ENCODE data around the gene DIPK1C.

The DIPK1C gene

DNA sequence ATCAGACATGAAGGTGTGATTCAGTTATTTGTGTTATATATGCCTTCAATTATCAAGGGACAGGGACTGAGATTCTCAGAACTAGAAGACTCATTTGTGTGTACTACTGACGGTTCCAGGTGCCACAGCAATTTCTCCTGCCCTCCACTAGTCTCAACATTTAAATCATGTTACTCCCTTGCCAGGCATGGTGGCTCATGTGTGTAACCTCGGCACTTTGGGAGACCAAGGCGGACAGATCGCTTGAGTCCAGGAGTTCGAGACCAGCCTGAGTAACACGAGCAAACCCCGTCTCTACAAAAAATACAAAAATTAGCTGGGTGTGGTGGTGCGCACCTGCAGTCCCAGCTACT is 40.2 kb upstream of the DIPK1C start:
- no peak overlapping the region for H3K27ac ChIP-seq (ENCODE audit: low read depth, low read length, severe bottlenecking)
- H3K4me3 ChIP-seq (ENCODE audit: extremely low read depth, insufficient read depth, low read length, poor library complexity, severe bottlenecking): peak overlapping the region; percentile 84
- 85 to 97% methylated on average over 4 to 6 of the region's 8 CpGs for WGBS, 2 experiments (ENCODE audit: insufficient coverage in 2 of 2)

DNA sequence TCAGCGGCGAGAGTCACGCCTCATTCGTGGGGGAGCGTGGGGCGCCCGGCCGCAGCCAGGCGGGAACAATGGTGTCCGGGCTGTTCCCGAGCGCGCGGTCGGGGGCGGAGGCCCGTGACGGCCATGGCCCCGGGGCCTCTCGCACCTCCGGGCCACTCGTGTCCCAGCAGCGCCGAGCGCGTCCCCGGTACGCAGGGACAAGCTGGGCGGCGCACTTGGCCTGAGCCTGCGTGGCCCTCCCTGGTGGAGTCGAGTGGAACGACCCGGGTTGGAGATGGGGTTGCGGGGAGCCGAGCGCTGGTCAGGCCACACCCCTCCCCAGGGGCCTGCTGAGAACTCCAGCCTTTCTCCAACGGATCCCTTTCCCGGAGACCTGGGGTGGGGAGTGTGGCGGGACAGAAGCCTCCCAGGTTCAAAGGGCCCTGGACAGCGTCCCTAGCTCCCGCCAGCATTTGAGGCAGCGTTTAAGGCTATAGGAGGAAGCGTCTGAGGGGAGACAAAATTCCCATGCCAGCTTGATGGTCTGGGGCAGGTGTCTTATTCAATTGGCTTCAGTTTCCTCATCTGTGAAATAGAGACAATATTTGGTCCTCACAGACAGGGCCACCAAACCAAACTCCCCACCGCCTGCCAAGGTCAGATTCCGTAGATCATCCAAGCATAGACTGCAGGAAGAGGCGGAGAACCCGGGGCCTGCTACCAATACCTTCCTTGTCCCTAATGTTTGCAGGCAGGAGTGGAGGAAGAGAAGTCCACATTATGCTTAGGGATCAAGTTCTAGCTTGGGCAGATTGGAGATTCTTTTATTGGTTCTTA is 39.6 kb upstream of the DIPK1C start:
- 4% methylated on average over 29 to 36 of the region's 48 CpGs for WGBS, 2 experiments (ENCODE audit: insufficient coverage in 2 of 2)
- Histone ChIP-seq H3K36me3 (ENCODE audit: control insufficient read depth, insufficient read depth, low read length) (peaks cover 32% of the 10 kb centered on the region), H3K27ac (ENCODE audit: low read depth, low read length, severe bottlenecking) (peak overlapping the region; percentile 92), H3K4me1 (ENCODE audit: control insufficient read depth, insufficient read depth, low read length, poor library complexity, severe bottlenecking) (peaks cover 12% of the 10 kb centered on the region), H3K9me3 (ENCODE audit: control insufficient read depth, low read length) (no peaks in the 10 kb centered on the region), H3K4me3 (ENCODE audit: extremely low read depth, insufficient read depth, low read length, poor library complexity, severe bottlenecking) (peak overlapping the region; percentile 84)

More for the DNA sequence above, 40.2 kb upstream of the DIPK1C start:
- peaks cover 12% of the 10 kb centered on the region for H3K4me1 ChIP-seq (ENCODE audit: control insufficient read depth, insufficient read depth, low read length, poor library complexity, severe bottlenecking)
- H3K9me3 ChIP-seq (ENCODE audit: control insufficient read depth, low read length): no peaks in the 10 kb centered on the region
- H3K36me3 ChIP-seq (ENCODE audit: control insufficient read depth, insufficient read depth, low read length): peaks cover 38% of the 10 kb centered on the region

DNA sequence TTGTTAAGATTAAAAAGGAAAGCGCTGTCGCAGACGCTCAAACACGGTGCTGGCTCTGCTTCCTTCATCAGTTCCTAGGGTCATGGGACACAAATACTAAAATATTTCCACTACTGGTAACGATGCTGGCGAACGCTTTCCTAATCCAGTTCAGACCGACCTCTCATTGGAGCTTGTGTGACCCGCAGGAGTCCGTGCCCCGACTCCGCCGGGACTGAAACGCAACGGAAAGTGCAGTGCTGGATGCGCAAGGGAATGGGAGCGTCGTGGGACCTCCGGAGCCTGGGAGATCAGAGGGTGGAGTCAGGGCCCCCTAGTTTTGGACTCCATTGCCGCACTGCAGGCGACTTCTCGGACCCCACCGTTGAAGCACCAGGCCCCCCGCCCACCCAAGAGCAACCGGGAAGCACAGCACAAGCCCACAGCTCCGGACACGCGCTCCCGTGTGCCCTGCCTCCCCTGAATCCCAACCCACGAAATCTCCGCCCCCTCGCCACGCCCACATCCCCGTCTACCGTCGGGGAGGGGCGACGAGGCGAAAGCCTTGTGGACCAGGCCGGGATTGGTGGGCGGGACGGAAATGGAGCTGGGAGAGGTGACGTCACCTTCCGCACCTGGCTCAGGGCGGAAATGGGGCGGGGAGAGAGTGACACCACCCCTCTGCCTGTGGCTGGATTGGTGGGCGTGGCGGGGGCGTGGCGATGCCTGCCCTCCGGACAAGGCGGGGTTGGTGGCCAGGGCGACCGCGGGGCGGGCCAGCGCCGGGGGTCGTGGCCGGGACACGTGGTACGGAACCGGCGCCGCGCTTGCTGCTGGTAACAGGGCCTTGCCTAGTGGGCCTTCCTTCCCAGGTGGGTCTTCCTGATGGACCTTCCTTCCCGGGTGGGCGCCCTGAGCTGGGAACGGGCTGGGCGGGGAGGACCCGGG is 38.7 kb upstream of the DIPK1C start, which contains the start of gene CNDP2:
CNDP2 (plus strand) TSS at position 783 of the 927 bp plus-strand sequence. CDS start 3,611 bp downstream, outside the sequence.
- Histone ChIP-seq H3K4me3 (ENCODE audit: extremely low read depth, insufficient read depth, low read length, poor library complexity, severe bottlenecking) (peak within 1 kb of the TSS; percentile 84), H3K27ac (ENCODE audit: low read depth, low read length, severe bottlenecking) (peak within 1 kb of the TSS; percentile 92), H3K36me3 (ENCODE audit: control insufficient read depth, insufficient read depth, low read length) (peaks cover 23% of the 10 kb centered on the region), H3K9me3 (ENCODE audit: control insufficient read depth, low read length) (no peaks in the 10 kb centered on the region), H3K4me1 (ENCODE audit: control insufficient read depth, insufficient read depth, low read length, poor library complexity, severe bottlenecking) (peaks cover 12% of the 10 kb centered on the region)
- WGBS, 2 experiments (ENCODE audit: insufficient coverage in 2 of 2): 0% methylated on average over 44 to 49 of the region's 71 CpGs

DNA sequence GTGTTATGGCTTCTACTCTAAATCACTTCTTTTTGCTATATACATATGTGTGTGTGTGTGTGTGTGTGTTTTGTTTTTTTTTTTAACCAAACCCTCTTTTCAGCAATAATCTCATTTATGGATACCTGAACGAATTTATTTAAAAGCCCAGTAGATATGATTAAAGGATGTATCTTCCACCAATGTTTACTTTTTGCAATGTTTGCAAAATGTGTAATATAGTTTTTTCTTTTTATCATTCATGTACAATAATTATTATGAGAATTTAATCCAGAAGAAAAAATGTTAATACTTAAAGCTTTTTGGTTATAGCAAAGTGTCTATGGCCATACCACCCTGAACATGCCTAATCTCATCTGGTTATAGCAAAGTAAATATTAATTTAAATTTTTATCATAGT is 37.4 kb upstream of the DIPK1C start:
- no CpG with 5 or more reads among the region's 1 CpG for WGBS, 2 experiments (ENCODE audit: insufficient coverage in 2 of 2)
- Histone ChIP-seq H3K36me3 (ENCODE audit: control insufficient read depth, insufficient read depth, low read length) (peaks cover 19% of the 10 kb centered on the region), H3K9me3 (ENCODE audit: control insufficient read depth, low read length) (no peaks in the 10 kb centered on the region), H3K4me1 (ENCODE audit: control insufficient read depth, insufficient read depth, low read length, poor library complexity, severe bottlenecking) (peaks cover 12% of the 10 kb centered on the region), H3K4me3 (ENCODE audit: extremely low read depth, insufficient read depth, low read length, poor library complexity, severe bottlenecking) (no peak overlapping the region), H3K27ac (ENCODE audit: low read depth, low read length, severe bottlenecking) (no peak overlapping the region)

DNA sequence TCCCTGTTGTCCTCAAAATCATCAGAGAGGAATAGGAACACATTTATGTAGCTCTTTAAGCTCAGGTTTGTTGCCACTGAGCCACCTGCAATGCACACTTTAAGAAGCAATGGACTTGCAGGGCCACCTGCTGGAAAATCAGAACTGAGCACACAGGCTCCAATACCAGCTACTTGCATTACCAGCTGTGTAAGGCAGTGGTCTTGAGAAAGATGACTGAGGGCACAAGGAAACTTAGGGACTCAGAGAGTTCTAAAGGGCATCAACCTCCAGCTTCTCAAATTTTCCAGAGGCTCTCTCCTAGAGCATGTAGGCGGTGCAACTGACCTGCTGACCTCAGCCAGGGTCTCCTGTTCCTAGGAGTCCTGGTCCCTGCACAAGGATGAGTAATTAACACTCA is 36.6 kb upstream of the DIPK1C start:
- peaks cover 8% of the 10 kb centered on the region for H3K4me1 ChIP-seq (ENCODE audit: control insufficient read depth, insufficient read depth, low read length, poor library complexity, severe bottlenecking)
- no peak overlapping the region for H3K4me3 ChIP-seq (ENCODE audit: extremely low read depth, insufficient read depth, low read length, poor library complexity, severe bottlenecking)
- WGBS, 2 experiments (ENCODE audit: insufficient coverage in 2 of 2): 50 to 55% methylated on average over 1 of the region's 1 CpG
- no peaks in the 10 kb centered on the region for H3K9me3 ChIP-seq (ENCODE audit: control insufficient read depth, low read length)
- H3K27ac ChIP-seq (ENCODE audit: low read depth, low read length, severe bottlenecking): no peak overlapping the region
- peaks cover 13% of the 10 kb centered on the region for H3K36me3 ChIP-seq (ENCODE audit: control insufficient read depth, insufficient read depth, low read length)

DNA sequence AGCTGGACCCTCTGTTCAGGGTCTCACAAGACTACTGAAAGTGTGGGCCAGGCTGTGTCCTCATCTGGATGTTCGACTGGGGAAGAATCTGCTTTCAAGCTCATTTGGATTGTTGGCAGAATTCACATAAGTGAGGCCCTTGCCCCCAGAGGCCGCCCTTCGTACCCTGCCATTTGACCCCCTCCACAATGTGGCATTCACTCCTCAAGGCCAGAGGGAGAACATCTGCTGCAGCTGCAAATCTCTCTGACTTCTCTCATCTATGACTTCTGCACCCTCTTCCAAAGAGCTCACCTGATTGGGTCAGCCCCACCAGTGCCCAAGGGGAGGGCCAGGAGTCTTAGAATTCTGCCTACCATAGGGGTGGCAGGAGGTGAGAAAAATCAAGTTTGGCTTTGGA is 35.2 kb upstream of the DIPK1C start:
- WGBS, 2 experiments (ENCODE audit: insufficient coverage in 2 of 2): 63 to 100% methylated on average over 1 of the region's 3 CpGs
- Histone ChIP-seq H3K36me3 (ENCODE audit: control insufficient read depth, insufficient read depth, low read length) (peaks cover under 1% of the 10 kb centered on the region), H3K4me1 (ENCODE audit: control insufficient read depth, insufficient read depth, low read length, poor library complexity, severe bottlenecking) (peaks cover under 1% of the 10 kb centered on the region), H3K4me3 (ENCODE audit: extremely low read depth, insufficient read depth, low read length, poor library complexity, severe bottlenecking) (no peak overlapping the region), H3K9me3 (ENCODE audit: control insufficient read depth, low read length) (no peaks in the 10 kb centered on the region), H3K27ac (ENCODE audit: low read depth, low read length, severe bottlenecking) (no peak overlapping the region)

DNA sequence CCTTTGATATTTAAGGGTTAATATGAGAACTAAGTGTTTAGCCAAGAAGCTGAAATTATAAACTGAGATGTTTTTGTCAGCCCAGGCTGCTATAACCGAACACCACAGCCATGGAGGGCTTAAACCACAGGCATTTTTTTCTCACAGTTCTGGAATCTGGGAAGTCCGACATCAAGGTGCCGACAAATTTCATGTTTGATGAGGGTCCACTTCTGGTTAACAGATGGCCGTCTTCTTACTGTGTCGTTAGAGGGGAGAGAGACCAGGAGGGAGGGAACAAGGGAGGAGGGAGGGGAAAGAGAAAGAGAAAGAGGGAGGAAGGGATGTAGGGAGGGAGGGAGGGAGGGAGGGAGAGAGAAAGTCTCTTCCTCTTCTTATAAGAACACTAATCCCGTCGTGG is 32.6 kb upstream of the DIPK1C start:
- Histone ChIP-seq H3K4me3 (ENCODE audit: extremely low read depth, insufficient read depth, low read length, poor library complexity, severe bottlenecking) (no peak overlapping the region), H3K4me1 (ENCODE audit: control insufficient read depth, insufficient read depth, low read length, poor library complexity, severe bottlenecking) (no peaks in the 10 kb centered on the region), H3K27ac (ENCODE audit: low read depth, low read length, severe bottlenecking) (no peak overlapping the region), H3K36me3 (ENCODE audit: control insufficient read depth, insufficient read depth, low read length) (no peaks in the 10 kb centered on the region), H3K9me3 (ENCODE audit: control insufficient read depth, low read length) (no peaks in the 10 kb centered on the region)
- WGBS, 2 experiments (ENCODE audit: insufficient coverage in 2 of 2): 85 to 95% methylated on average over 2 to 5 of the region's 7 CpGs

DNA sequence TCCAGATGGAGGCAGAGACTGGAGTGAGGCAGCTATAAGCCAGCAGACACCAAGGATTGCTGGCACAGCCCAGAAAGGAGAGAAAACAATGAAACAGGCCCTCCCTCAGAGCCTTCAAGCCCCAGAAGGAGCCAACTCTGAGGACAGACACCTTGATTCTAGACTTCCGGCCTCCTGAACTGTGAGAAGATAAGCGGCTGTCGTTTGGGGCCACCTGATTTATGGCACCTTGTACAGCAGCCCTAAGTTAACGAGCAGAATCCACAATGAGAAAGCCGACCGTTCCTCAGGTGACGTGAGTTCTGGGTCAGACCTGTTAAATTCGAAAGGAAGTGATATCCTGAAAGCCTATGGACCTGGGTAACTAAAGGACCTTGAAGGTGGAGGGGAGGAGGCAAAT is 31.8 kb upstream of the DIPK1C start:
- no peaks in the 10 kb centered on the region for H3K4me1 ChIP-seq (ENCODE audit: control insufficient read depth, insufficient read depth, low read length, poor library complexity, severe bottlenecking)
- H3K4me3 ChIP-seq (ENCODE audit: extremely low read depth, insufficient read depth, low read length, poor library complexity, severe bottlenecking): no peak overlapping the region
- H3K36me3 ChIP-seq (ENCODE audit: control insufficient read depth, insufficient read depth, low read length): no peaks in the 10 kb centered on the region
- 92 to 95% methylated on average over 8 of the region's 8 CpGs for WGBS, 2 experiments (ENCODE audit: insufficient coverage in 2 of 2)
- no peak overlapping the region for H3K27ac ChIP-seq (ENCODE audit: low read depth, low read length, severe bottlenecking)
- H3K9me3 ChIP-seq (ENCODE audit: control insufficient read depth, low read length): no peaks in the 10 kb centered on the region

DNA sequence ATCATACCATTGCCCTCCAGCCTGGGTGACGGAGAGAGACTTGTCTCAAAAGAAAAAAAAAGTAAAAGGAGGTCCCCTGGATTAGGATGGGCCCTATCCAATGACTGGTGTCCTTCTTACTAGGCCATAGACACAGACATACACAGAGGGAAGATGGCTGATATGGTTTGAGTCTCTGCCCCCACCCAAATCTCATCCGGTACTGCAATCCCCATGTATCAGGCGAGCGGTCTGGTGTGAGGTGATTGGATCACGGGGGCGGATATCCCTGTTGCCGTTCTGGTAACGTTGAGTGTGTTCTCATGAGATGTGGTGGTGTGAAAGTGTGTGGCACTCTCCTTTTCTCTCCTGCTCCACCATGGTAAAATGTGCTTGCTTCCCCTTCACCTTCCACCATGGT is 31.2 kb upstream of the DIPK1C start:
- H3K4me3 ChIP-seq (ENCODE audit: extremely low read depth, insufficient read depth, low read length, poor library complexity, severe bottlenecking): no peak overlapping the region
- WGBS, 2 experiments (ENCODE audit: insufficient coverage in 2 of 2): 89 to 100% methylated on average over 1 of the region's 8 CpGs
- H3K4me1 ChIP-seq (ENCODE audit: control insufficient read depth, insufficient read depth, low read length, poor library complexity, severe bottlenecking): no peaks in the 10 kb centered on the region
- no peak overlapping the region for H3K27ac ChIP-seq (ENCODE audit: low read depth, low read length, severe bottlenecking)
- no peaks in the 10 kb centered on the region for H3K9me3 ChIP-seq (ENCODE audit: control insufficient read depth, low read length)
- no peaks in the 10 kb centered on the region for H3K36me3 ChIP-seq (ENCODE audit: control insufficient read depth, insufficient read depth, low read length)

DNA sequence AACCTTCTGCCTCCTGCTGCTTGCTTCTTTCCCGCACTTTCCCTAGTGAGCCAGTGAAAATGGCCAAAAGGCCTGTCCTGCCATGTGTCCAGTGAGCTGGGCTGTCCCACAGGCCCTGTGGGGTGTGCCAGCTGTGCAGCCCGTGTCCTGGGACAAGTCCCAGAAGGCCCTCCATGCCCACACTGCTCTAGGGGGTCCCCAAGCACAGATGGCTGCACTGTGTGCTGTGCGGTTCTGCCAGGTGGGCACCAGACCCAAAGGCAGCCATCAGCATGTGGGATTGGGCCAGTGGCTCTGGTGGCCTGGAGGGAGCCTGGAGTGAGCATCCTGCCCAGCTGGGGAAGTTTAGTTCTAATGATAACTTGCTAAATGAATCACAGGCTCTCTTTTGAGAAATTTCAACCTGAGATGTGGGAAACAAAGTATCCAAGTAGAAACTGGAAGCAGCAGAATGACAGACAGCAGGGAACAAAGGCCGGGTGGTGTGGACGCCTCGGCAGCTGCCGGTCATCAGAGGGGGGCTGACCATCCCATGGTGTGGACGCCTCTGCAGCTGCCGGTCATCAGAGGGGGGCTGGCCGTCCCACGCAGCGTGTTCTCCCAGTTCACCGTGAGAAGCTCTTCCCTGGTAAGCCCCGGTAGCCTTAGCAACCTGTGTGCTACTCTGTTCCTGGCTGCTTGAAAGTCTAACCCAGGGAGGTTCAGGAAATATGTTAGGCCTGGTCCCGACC is 29.2 kb upstream of the DIPK1C start:
- Histone ChIP-seq H3K4me1 (ENCODE audit: control insufficient read depth, insufficient read depth, low read length, poor library complexity, severe bottlenecking) (no peaks in the 10 kb centered on the region), H3K27ac (ENCODE audit: low read depth, low read length, severe bottlenecking) (no peak overlapping the region), H3K9me3 (ENCODE audit: control insufficient read depth, low read length) (no peaks in the 10 kb centered on the region), H3K4me3 (ENCODE audit: extremely low read depth, insufficient read depth, low read length, poor library complexity, severe bottlenecking) (no peak overlapping the region), H3K36me3 (ENCODE audit: control insufficient read depth, insufficient read depth, low read length) (no peaks in the 10 kb centered on the region)
- WGBS, 2 experiments (ENCODE audit: insufficient coverage in 2 of 2): 91 to 95% methylated on average over 13 to 14 of the region's 15 CpGs
